Measurements from ENCODE around the gene TMEM40.

DNA sequence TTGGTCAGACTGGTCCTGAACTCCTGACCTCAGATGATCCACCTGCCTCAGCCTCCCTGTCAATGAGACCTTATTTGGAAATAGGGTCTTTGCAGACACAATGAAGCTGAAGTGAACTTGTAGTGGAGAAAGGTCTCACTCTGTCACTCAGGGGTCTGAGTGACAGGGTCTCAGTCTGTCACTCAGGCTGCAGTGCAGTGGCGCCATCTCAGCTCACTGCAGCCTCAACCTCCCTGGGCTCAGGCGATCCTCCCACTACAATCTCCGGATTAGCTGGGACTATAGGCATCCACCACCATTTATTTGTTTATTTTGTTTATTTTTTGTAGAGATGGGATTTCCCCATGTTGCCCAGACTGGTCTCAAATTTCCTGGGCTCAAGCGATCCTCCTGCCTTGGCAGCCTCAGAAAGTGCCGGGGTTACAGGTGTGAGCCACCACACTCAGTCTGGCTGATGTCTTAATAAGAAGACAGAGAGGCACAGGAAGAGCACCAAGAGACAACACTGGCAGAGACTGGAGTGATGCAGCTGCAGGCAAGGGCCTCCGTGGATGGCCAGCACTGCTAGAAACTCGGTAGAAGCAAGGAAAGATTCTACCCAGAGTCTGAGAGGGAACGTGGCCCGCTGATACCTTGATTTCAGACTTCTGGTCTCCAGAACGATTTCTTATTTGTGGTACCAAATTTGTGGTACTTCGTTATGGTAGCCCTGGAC lies 68.9 kb downstream of the TMEM40 start:
- TF ChIP-seq GATA2 (IDR thresholded peaks at IDR 0.05; ENCODE audit: low read depth, low read length) (no peak), GATA3 (IDR thresholded peaks at IDR 0.05; ENCODE audit: low read depth, low read length) (no peak)
